Endothelial cell of umbilical vein (primary cell): ENCODE measurements around the gene MB21D2. TPM values are rescaled to one million over a fixed set of nuclear protein-coding genes. Genes with fewer than 3 reads are reported as not detected.
"Not testable (repeated sequence)": the region's sequence is repeated elsewhere in the genome, so short reads cannot be mapped to it uniquely, and the experiment has no call there.

Source experiments
- BruUV-seq: library from RNA; stranded (reverse); fragments of 400-500 nt; replicated peaks from 2 replicates; lab custom pipeline; 2021; lab: Mats Ljungman, UMichigan
- CTCF ChIA-PET: fragments of 300-600, 350-600 bp; sonication (Branson Sonifier 250); formaldehyde crosslinking; loops from one replicate; lab custom pipeline; 2021; ENCODE audit warnings: antibody characterized with exemption, inconsistent platforms; lab: Charles Lee
- POLR2A ChIA-PET: fragments of 300-600, 350-600 bp; sonication (Branson Sonifier 250); formaldehyde crosslinking; loops from one replicate; lab custom pipeline; 2021; ENCODE audit warnings: antibody characterized with exemption, inconsistent platforms; lab: Charles Lee
- DNase-seq: peaks from one replicate; pipeline ENCODE4 v3.0.0-alpha.2; 2011; ENCODE audit warnings: low read depth, low spot score
- FAIRE-seq: peaks from 2 replicates; lab custom pipeline; 2011; peaks lifted over from hg19 to GRCh38; lab: Jason Lieb, UNC
- H2AFZ ChIP-seq: 2 replicates; pipeline ENCODE4 v1.6.0; 2012; ENCODE audit warnings: low read depth, low read length, control low read depth, inconsistent platforms
- H3K27ac ChIP-seq: 2 replicates; pipeline ENCODE4 v1.5.1; 2011; ENCODE audit warnings: low read depth, mild to moderate bottlenecking, control low read depth, low read length, moderate library complexity; ENCODE audit not compliant: insufficient read depth
- H3K27me3 ChIP-seq, 2 experiments: 2 replicates each; pipeline versions ENCODE4 v1.6.0 to v1.6.1; 2011; ENCODE audit warnings: low read length in 2 of 2, mixed read lengths in 1 of 2; ENCODE audit not compliant: control insufficient read depth in 2 of 2, insufficient read depth in 2 of 2
- H3K36me3 ChIP-seq, 2 experiments: 2 replicates in 1 of 2; 3 replicates in 1 of 2; pipeline ENCODE4 v1.5.1; 2011; ENCODE audit warnings: low read length in 2 of 2, mild to moderate bottlenecking in 1 of 2, moderate library complexity in 1 of 2; ENCODE audit not compliant: control insufficient read depth in 2 of 2, insufficient read depth in 2 of 2; ENCODE audit errors: extremely low read depth in 1 of 2
- H3K4me1 ChIP-seq: 3 replicates; pipeline ENCODE4 v1.5.1; 2011; ENCODE audit warnings: mild to moderate bottlenecking, low read length; ENCODE audit not compliant: control insufficient read depth, insufficient read depth; ENCODE audit errors: extremely low read depth
- H3K4me2 ChIP-seq: 2 replicates; pipeline ENCODE4 v1.6.1; 2011; ENCODE audit warnings: low read length, control low read depth, mixed read lengths; ENCODE audit not compliant: insufficient read depth
- H3K4me3 ChIP-seq, 3 experiments: fragments of 200-600 bp in 1 of 3; sonication (generic), shearing (Covaris generic) in 1 of 3; replicated peaks in 1 of 3; 2 replicates each; pipeline ENCODE4 v1.5.1; 2011 to 2016; ENCODE audit warnings: control low read depth in 3 of 3, low read length in 3 of 3, mild to moderate bottlenecking in 2 of 3, inconsistent platforms in 1 of 3, low read depth in 1 of 3, moderate library complexity in 1 of 3; ENCODE audit not compliant: insufficient read depth in 1 of 3
- H3K79me2 ChIP-seq: 2 replicates; pipeline ENCODE4 v1.6.0; 2012; ENCODE audit warnings: low read length, inconsistent platforms; ENCODE audit not compliant: control insufficient read depth, insufficient read depth
- H3K9ac ChIP-seq: replicated peaks from 2 replicates; pipeline ENCODE3; 2011; ENCODE audit warnings: low read length, control low read depth; ENCODE audit not compliant: insufficient read depth; ENCODE audit errors: extremely low read depth
- H3K9me1 ChIP-seq: replicated peaks from 3 replicates; pipeline ENCODE4 v1.6.0; 2011; ENCODE audit warnings: mild to moderate bottlenecking, low read length; ENCODE audit not compliant: control insufficient read depth, insufficient read depth; ENCODE audit errors: extremely low read depth
- H3K9me3 ChIP-seq: replicated peaks from 2 replicates; pipeline ENCODE4 v1.5.1; 2012; ENCODE audit warnings: low read length, inconsistent platforms; ENCODE audit not compliant: control insufficient read depth, insufficient read depth
- H4K20me1 ChIP-seq: replicated peaks from 2 replicates; pipeline ENCODE3; 2011; ENCODE audit warnings: mild to moderate bottlenecking, low read length; ENCODE audit not compliant: control insufficient read depth, insufficient read depth; ENCODE audit errors: extremely low read depth
- EZH2 ChIP-seq: IDR thresholded peaks from 2 replicates; pipeline ENCODE4 v1.6.1; 2012; ENCODE audit warnings: borderline replicate concordance, low read depth, mild to moderate bottlenecking, moderate library complexity, low read length, inconsistent platforms; ENCODE audit not compliant: severe bottlenecking
- FOS ChIP-seq: IDR thresholded peaks from 2 replicates; pipeline ENCODE4 v1.6.1; 2011; ENCODE audit warnings: mild to moderate bottlenecking, low read length, moderate library complexity, borderline replicate concordance; ENCODE audit not compliant: insufficient read depth
- GATA2 ChIP-seq: IDR thresholded peaks from 2 replicates; pipeline ENCODE4 v1.7.0; 2011; ENCODE audit warnings: low read depth, mild to moderate bottlenecking, moderate library complexity, mixed read lengths, low read length; ENCODE audit not compliant: insufficient read length, insufficient read depth
- JUN ChIP-seq: IDR thresholded peaks from 2 replicates; pipeline ENCODE4 v1.6.1; 2011; ENCODE audit warnings: borderline replicate concordance, low read depth; ENCODE audit not compliant: insufficient read length, insufficient read depth
- MYC ChIP-seq: IDR thresholded peaks from one replicate; pipeline ENCODE4 v1.6.1; 2011; ENCODE audit warnings: mild to moderate bottlenecking, low read depth, low read length
- POLR2A ChIP-seq: IDR thresholded peaks from 2 replicates; pipeline ENCODE4 v1.6.1; 2012; ENCODE audit warnings: low read depth, mild to moderate bottlenecking, control low read depth, low read length
- POLR2AphosphoS5 ChIP-seq: IDR thresholded peaks from 2 replicates; pipeline ENCODE4 v1.6.1; 2012; ENCODE audit warnings: low read depth, mild to moderate bottlenecking, control low read depth, low read length, moderate library complexity; ENCODE audit not compliant: insufficient read depth
- dilution Hi-C: fragments of 300-500 bp; cut with MboI; formaldehyde crosslinking; loops from one replicate; pipeline ENCODE4 v1.15.0; 2019; ENCODE audit warnings: low sequenced_read_pairs; ENCODE audit not compliant: extremely low pct_ligation_motif_present
- intact Hi-C: fragments of 100-400 bp; cut with micrococcal nuclease; formaldehyde crosslinking; loops from one replicate; pipeline ENCODE4 v1.10.0; 2022
- polyA plus RNA-seq, 4 experiments: library from polyadenylated mRNA; depleted of rRNA in 3 of 4; stranded (reverse) in 3 of 4; unstranded in 1 of 4; fragments of >200 nt; gene quantifications; 2 replicates each; pipeline versions ENCODE4 v1.2.1 to v1.2.3, GENCODE V29; 2011 to 2012; ENCODE audit warnings: missing spikeins in 1 of 4
- total RNA-seq: library from RNA; stranded (reverse); gene quantifications from 2 replicates; pipeline ENCODE4 v1.2.3, GENCODE V29; 2021
- TF ChIP-seq, protein P1 (sequence below), 2 donors: IDR thresholded peaks; 1 replicate in 1 of 2; 2 replicates in 1 of 2; pipeline ENCODE4 v1.5.1; 2011; ENCODE audit warnings: low read length in 2 of 2, mild to moderate bottlenecking in 2 of 2, moderate library complexity in 2 of 2, control low read depth in 1 of 2, inconsistent platforms in 1 of 2, low read depth in 1 of 2; ENCODE audit not compliant: insufficient read depth in 1 of 2; ENCODE audit errors: extremely low read depth in 1 of 2
- TF ChIP-seq, protein P2 (sequence below): IDR thresholded peaks from 2 replicates; pipeline ENCODE4 v1.6.1; 2011; ENCODE audit not compliant: insufficient read depth, insufficient read length

The MB21D2 gene
- total and polyA plus RNA-seq, 2 donors (not counting 3 experiments of a cell fraction or from before 2014, with no cell fraction given) = 6.7 to 7.4 TPM

GRCh38 chr3:192788816-192789515 is 128.7 kb downstream of the MB21D2 start:
- DNase-seq, dilution Hi-C loops, H3K9ac ChIP-seq, BruUV-seq, FAIRE-seq, H3K79me2 ChIP-seq, H4K20me1 ChIP-seq, H3K4me2 ChIP-seq, H3K9me1 ChIP-seq, H3K36me3 ChIP-seq, intact Hi-C loops, H3K27ac ChIP-seq, H3K4me1 ChIP-seq, H2AFZ ChIP-seq, CTCF ChIA-PET, H3K9me3 ChIP-seq, POLR2A ChIA-PET, H3K27me3 ChIP-seq, H3K4me3 ChIP-seq: not testable (repeated sequence)

GRCh38 chr3:192778508-192778907 is 139.1 kb downstream of the MB21D2 start:
- H2AFZ ChIP-seq = no peak overlapping the region
- H3K4me2 ChIP-seq = no peak overlapping the region
- no peaks in the 10 kb centered on the region for H3K27me3 ChIP-seq
- no peaks in the 10 kb centered on the region for H3K36me3 ChIP-seq
- ChIA-PET POLR2A (no interaction called here), CTCF (no interaction called here)
- H3K27ac ChIP-seq = no peak overlapping the region
- no peaks in the 10 kb centered on the region for H3K9me3 ChIP-seq
- no peak overlapping the region for H3K4me3 ChIP-seq
- BruUV-seq = no TSS peak
- TF ChIP-seq GATA2 (no peak), FOS (no peak), POLR2A (no peak), POLR2AphosphoS5 (no peak), JUN (no peak), MYC (no peak), EZH2 (no peak)
- TF ChIP-seq, protein P1, sequence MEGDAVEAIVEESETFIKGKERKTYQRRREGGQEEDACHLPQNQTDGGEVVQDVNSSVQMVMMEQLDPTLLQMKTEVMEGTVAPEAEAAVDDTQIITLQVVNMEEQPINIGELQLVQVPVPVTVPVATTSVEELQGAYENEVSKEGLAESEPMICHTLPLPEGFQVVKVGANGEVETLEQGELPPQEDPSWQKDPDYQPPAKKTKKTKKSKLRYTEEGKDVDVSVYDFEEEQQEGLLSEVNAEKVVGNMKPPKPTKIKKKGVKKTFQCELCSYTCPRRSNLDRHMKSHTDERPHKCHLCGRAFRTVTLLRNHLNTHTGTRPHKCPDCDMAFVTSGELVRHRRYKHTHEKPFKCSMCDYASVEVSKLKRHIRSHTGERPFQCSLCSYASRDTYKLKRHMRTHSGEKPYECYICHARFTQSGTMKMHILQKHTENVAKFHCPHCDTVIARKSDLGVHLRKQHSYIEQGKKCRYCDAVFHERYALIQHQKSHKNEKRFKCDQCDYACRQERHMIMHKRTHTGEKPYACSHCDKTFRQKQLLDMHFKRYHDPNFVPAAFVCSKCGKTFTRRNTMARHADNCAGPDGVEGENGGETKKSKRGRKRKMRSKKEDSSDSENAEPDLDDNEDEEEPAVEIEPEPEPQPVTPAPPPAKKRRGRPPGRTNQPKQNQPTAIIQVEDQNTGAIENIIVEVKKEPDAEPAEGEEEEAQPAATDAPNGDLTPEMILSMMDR (IDR thresholded peaks at IDR 0.05; ENCODE audit: extremely low read depth in 1 of 2, insufficient read depth in 1 of 2, low read depth in 1 of 2, low read length in 2 of 2) = no peak
- TF ChIP-seq, protein P2, sequence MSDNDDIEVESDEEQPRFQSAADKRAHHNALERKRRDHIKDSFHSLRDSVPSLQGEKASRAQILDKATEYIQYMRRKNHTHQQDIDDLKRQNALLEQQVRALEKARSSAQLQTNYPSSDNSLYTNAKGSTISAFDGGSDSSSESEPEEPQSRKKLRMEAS = no peak
- dilution Hi-C loops (no loop called here), intact Hi-C loops (no loop called here)
- no peak for DNase-seq
- no peaks in the 10 kb centered on the region for H3K79me2 ChIP-seq
- no peaks in the 10 kb centered on the region for H4K20me1 ChIP-seq
- H3K4me1 ChIP-seq = no peaks in the 10 kb centered on the region
- H3K9me1 ChIP-seq = no peaks in the 10 kb centered on the region
- H3K9ac ChIP-seq = no peak overlapping the region
- FAIRE-seq = no peak

GRCh38 chr3:192774341-192774740 is 143.3 kb downstream of the MB21D2 start:
- POLR2A ChIA-PET, H3K4me3 ChIP-seq, H3K27me3 ChIP-seq, FAIRE-seq, DNase-seq, H3K9me1 ChIP-seq, H3K79me2 ChIP-seq, H3K4me1 ChIP-seq, H2AFZ ChIP-seq, H3K4me2 ChIP-seq, H3K9ac ChIP-seq, CTCF ChIA-PET, H3K9me3 ChIP-seq, H4K20me1 ChIP-seq, dilution Hi-C loops, H3K27ac ChIP-seq, H3K36me3 ChIP-seq, BruUV-seq, intact Hi-C loops: not testable (repeated sequence)
